ENCODE results near the gene PDPK1.

The PDPK1 gene

DNA sequence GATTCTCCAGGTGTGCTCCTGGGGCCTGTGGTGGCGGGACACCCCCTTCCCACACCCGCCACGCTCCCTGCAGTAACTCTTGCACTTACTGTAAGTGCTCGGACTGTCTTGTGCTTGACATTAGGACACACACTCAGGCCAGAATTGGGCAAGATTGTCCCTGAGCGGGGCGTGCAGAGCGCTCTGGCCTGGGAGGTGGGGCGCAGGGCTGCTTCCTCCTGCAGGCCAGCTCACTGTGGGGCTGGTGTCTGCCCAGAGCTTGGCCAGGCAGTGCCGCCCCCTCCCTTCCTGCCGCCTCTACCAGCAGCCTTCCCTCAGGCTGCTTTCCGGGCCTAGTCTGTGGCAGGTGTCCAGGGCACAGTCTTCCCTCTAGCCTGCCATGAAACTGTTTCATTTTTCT, 30.2 kb upstream of the PDPK1 start:
- DNase-seq, result no peak

- DNase-seq, result no peak
These were observed 29.0 kb upstream of the PDPK1 start for GRCh38 chr16:2508722-2509400.

GRCh38 chr16:2511128-2511800, 26.6 kb upstream of the PDPK1 start:
- no peak for DNase-seq

DNA sequence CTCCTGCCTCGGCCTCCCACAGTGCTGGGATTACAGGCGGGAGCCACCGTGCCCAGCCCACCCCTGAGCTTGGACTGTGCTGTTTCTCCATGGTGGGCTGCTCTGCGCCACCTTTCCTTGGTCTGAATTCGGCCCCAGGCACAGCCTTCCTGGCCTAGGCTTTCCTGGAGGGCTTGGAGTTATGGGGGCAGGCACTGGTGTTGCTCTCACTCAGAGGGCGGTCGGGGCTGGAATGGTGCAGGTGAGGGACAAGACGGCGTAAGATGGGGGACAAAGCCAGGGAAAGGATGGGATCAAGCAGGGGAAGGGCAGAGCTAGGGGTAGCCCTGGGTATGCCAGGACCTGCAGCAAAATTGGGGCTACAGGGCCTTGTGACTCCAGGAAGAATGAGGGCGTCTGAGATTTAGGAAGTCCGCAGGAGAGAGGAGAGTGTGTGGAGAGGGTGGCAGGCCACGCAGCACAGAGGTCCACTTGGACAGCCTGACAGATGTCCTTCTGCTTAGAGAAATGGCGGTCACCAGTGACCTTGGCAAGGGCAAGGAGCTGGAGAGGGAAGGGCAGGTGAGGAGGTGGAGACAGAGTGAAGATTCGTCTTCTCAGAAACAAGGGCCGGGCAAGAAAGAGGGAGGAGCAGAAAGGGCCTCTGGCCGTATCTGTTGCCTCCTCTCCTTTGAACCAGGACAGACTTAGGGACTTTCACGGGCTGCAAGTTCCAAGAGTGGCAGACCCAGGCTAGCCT, 25.7 kb upstream of the PDPK1 start:
- no peak for DNase-seq

GRCh38 chr16:2512735-2513404, 25.0 kb upstream of the PDPK1 start:
- no peak for DNase-seq

- DNase-seq, result peak; percentile 94
These were observed 24.2 kb upstream of the PDPK1 start, which contains the start of gene ATP6V0C for GRCh38 chr16:2513405-2514332. ATP6V0C (plus strand) TSS chr16:2513952; CDS start chr16:2514104, 152 bp downstream.

- DNase-seq, result no peak
These were observed 23.3 kb upstream of the PDPK1 start for GRCh38 chr16:2514333-2515179.

GRCh38 chr16:2515180-2515851, 22.5 kb upstream of the PDPK1 start:
- peak; percentile 54 for DNase-seq

DNA sequence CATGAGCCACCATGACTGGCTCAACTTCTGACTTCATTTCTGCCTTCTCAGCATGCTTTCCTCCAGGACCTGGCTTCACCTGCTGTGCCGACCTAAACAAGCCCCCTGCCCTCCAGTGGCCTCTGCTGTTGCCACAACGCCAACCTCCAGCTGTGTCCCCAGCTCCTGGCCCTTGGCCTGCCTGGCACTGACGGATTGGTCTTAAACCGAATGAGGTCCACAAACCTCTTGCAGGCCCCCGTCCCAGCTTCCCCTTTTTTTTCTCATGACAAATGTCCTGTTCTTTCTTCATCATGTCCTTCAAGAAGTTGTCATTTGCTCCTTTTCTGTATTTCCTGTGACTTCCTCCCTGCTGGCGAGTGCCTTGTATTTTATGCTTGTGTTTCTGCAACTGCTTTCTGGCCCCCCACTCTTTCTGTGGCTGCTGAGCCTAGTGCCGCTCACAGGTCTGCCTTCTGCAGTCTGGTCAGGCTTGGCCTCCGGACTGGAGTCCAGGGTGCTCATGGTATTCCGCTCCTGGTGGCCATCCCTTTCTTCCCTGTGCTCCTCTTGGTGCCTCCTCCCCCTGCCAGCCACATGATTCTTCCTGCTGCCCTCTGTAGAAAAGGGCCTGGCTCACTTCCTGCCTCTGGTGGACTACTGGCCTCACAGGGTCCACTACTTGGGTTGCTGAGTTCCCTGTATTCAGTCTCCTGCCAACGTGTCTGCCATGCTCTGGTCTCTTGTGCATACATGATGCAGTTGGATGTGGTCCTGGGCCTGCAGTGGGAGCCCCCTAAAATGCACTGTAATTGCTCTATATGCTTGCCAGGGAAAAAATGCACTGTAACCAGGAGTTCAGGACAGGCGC, 21.2 kb upstream of the PDPK1 start:
- no peak for DNase-seq

GRCh38 chr16:2517954-2518605, 19.7 kb upstream of the PDPK1 start:
- DNase-seq, result peak; percentile 33

DNA sequence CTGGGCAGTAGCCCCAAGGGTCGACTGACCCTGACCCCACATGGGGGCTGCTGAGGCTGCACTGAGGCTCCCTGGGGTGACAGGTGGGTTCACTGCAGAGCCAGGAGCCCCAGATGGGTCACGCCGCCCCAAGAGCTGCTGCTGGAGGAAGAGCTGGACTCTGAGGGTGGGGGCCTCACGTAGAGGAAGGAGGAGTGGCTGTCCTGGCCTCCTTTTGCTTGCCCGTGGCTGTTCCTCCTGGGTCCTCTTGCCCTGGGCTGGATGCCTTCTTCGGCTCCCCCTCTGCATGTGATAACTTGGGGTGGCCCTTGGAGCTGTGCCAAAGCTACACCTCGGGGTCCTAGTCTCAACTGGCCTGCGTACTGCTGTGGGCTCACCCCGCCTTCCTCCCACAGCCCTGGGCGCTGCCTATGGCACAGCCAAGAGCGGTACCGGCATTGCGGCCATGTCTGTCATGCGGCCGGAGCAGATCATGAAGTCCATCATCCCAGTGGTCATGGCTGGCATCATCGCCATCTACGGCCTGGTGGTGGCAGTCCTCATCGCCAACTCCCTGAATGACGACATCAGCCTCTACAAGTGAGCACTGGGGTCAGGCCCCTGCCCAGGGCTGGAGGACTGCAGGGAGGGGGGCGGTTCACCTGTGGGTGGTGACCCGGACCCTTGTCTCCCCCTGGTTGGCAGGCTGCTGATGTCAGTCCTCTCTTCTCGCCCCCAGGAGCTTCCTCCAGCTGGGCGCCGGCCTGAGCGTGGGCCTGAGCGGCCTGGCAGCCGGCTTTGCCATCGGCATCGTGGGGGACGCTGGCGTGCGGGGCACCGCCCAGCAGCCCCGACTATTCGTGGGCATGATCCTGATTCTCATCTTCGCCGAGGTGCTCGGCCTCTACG, 18.8 kb upstream of the PDPK1 start:
- DNase-seq, result peak; percentile 56

DNA sequence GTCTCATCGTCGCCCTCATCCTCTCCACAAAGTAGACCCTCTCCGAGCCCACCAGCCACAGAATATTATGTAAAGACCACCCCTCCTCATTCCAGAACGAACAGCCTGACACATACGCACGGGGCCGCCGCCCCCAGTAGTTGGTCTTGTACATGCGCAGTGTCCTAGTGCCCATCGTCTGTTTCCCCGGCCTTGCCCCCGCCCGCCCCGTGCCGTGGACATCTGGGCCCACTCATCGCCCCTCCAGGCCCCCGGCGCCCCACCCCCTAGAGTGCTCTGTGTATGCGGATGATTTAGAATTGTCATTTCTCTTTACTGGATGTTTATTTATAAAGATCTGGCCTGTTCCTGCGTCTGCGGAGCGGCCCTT, 18.1 kb upstream of the PDPK1 start:
- no peak for DNase-seq

DNA sequence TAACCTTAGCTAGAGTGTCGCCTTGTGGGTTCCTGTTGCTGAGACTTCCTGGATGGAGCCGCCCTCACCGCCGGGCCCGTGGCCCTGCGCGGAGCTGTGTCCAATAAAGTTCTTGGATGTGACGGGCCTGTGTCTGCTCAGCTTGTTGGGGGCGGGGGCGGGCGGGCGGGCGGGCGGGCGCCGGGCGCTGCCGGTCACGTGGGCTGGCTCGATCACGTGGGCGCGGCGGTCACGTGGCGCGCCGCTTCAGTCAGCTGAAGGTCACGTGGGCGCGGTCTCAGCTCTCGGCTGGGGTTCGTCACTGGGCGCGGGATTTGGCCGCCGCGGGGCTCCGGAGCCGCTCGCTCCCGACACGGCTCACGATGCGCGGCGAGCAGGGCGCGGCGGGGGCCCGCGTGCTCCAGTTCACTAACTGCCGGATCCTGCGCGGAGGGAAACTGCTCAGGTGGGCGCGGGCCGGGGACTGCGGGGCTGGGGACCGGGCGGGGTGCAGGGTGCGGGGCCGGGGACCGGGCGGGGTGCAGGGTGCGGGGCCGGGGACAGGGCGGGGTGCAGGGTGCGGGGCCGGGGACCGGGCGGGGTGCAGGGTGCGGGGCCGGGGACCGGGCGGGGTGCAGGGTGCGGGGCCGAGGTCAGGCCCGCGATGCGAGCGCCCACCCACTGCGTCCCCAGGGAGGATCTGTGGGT, 17.6 kb upstream of the PDPK1 start, which contains the start of gene AMDHD2:
Gene AMDHD2 (plus strand): TSS at position 275 of the 687 bp plus-strand sequence. CDS start 88 bp downstream, at position 363.
- DNase-seq, result peak; percentile 97

GRCh38 chr16:2520784-2521531, 16.9 kb upstream of the PDPK1 start:
- DNase-seq, result peak; percentile 85

DNA sequence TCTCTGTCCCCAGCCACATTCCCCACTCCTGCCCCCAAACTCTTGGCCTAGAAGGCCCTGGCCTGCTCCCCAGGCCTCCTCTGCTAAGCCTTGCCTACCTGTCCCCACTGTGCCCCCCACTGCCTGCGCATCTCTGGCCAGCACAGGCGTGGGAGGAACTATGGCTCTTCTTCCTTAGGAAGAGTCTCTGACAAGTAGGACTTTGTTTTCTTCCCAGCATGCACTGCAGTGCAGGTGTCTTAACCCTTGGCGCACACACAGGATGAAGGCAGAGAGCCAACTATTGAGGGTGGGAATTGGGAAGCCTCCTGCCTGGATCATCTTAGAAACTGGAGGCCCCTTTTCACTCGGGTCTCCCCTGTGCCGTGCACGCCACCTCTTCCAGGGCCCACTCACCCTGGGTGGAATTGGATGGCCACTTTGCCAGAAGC, 14.0 kb upstream of the PDPK1 start:
- DNase-seq, result no peak

DNA sequence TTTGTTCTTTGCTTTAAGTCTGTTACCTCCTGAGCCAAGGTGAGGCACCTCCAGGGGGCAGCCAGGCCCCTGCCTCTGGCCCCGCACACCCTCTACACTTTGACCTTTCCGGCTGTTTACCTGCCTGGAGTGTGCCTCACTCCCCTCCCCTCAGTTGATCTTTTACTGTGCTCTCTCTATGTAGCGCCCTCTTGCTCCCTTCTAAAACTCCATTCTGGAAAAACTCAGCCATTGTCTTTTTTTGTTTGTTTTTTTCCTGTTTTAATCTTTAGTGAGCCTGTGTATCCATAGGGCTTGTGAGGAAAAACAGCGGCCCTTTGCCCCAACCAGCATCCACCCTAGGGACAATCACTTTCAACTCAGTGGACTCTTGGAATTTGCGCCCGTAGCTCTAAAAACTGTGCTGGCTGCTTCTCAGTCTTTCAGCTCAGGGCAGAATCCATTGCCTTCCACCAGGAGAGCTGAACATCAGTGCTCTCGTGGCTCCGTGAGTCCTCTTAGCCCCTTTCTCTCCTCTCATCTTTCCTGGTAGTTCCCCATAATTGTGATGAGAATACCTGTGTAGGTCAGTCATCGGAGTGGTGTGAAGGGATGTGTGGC, 13.4 kb upstream of the PDPK1 start:
- DNase-seq, result no peak
